ENCODE results near the gene CERCAM. TPM values are rescaled to one million over a fixed set of nuclear protein-coding genes. Genes with fewer than 3 reads are reported as not detected.

CERCAM gene
- total and polyA plus RNA-seq, 2 experiments from 2014 or later = 49.2 to 117 TPM

DNA sequence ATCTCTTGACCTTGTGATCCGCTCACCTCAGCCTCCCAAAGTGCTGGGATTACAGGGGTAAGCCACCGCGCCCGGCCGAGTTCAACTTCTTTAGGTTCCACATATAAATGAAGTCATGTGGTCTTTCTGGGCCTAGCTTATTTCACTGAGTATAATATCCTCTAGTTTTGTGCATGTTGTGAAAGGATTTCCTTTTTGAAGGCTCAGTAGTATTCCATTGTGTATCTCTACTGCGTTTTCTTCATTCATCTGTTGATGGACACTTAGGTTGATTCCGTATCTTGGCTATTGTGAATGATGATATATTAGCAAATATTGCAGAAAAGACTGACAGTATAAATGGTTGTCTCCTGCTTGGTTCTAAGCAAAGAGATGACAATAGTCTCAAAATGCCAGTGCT lies 55.2 kb downstream of the CERCAM start:
- Histone ChIP-seq H3K4me2 (no peak overlapping the region), H3K4me1 (ENCODE audit: insufficient read depth) (no peaks in the 10 kb centered on the region), H3K4me3 (no peak overlapping the region), H4K20me1 (ENCODE audit: insufficient read depth, poor library complexity, severe bottlenecking) (no peaks in the 10 kb centered on the region), H3K27ac (no peak overlapping the region), H3K36me3 (replicated peaks; ENCODE audit: insufficient read depth, low read depth) (no peaks in the 10 kb centered on the region), H3K9me3 (ENCODE audit: low read depth) (no peaks in the 10 kb centered on the region), H3K27me3 (no peaks in the 10 kb centered on the region), H3K79me2 (no peaks in the 10 kb centered on the region), H2AFZ (no peak overlapping the region), H3K9me2 (replicated peaks; ENCODE audit: insufficient read depth) (no peaks in the 10 kb centered on the region)
- no peak for TF ChIP-seq EZH2 (IDR thresholded peaks at IDR 0.05; ENCODE audit: borderline replicate concordance)
- TF ChIP-seq EZH2phosphoT487 (IDR thresholded peaks at IDR 0.05; ENCODE audit: low read depth, severe bottlenecking, unreplicated experiment) = no peak
- no peak for TF ChIP-seq CTCF (IDR thresholded peaks at IDR 0.05; ENCODE audit: poor library complexity)
- no peak for DNase-seq (ENCODE audit: low spot score)
- 97% methylated on average over 7 of the region's 7 CpGs for WGBS (ENCODE audit: low lambda C conversion rate, missing lambda C conversion rate)

DNA sequence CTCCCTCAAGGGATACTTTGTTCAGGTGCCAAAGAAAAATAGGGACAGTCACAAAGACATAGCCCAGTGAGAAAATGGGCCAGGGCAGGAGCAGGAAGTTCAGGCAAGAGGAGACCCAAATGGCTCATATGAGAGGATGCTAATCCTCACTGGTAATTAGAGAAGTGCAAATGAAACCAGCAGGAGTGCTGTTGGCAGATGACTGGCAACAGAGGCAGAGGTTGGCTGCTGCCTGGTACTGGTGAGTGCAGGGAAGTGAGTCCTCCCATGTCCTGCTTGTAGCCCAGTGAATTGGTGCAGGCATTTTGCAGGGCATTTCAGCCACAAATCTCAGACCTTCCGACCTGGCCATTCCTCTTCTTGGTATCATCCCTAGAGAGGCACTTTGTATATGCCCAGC lies 58.6 kb downstream of the CERCAM start:
- Histone ChIP-seq H3K4me3 (no peak overlapping the region), H3K27me3 (no peaks in the 10 kb centered on the region), H3K79me2 (no peaks in the 10 kb centered on the region), H3K4me1 (ENCODE audit: insufficient read depth) (no peaks in the 10 kb centered on the region), H4K20me1 (ENCODE audit: insufficient read depth, poor library complexity, severe bottlenecking) (no peaks in the 10 kb centered on the region), H3K4me2 (no peak overlapping the region), H3K27ac (no peak overlapping the region), H2AFZ (no peak overlapping the region), H3K9me3 (ENCODE audit: low read depth) (no peaks in the 10 kb centered on the region), H3K36me3 (replicated peaks; ENCODE audit: insufficient read depth, low read depth) (no peaks in the 10 kb centered on the region), H3K9me2 (replicated peaks; ENCODE audit: insufficient read depth) (no peaks in the 10 kb centered on the region)
- no peak for DNase-seq (ENCODE audit: low spot score)
- WGBS (ENCODE audit: low lambda C conversion rate, missing lambda C conversion rate) = 100% methylated on average over 1 of the region's 1 CpG
- no peak for TF ChIP-seq EZH2 (IDR thresholded peaks at IDR 0.05; ENCODE audit: borderline replicate concordance)
- TF ChIP-seq CTCF (IDR thresholded peaks at IDR 0.05; ENCODE audit: poor library complexity) = no peak
- no peak for TF ChIP-seq EZH2phosphoT487 (IDR thresholded peaks at IDR 0.05; ENCODE audit: low read depth, severe bottlenecking, unreplicated experiment)

DNA sequence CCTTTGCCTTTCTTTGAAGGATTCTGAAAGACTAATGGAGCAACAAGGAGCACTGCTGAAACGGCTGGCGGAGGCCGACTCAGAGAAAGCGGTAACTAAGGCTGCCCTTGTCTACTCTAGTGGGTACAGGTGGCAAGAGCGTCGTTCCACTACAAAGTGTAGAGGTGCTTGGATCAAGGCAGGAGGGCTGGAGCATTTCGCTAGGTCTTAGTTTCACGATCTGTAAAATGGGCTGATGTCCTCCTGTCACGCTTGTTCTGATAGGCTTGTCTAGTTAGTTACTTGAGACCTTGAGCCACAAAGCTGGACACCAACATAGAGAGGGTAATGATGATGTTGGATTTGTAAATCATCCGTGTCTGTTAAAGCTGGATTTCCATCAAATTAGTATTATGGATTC lies 60.9 kb downstream of the CERCAM start:
- TF ChIP-seq EZH2phosphoT487 (IDR thresholded peaks at IDR 0.05; ENCODE audit: low read depth, severe bottlenecking, unreplicated experiment) (no peak), CTCF (IDR thresholded peaks at IDR 0.05; ENCODE audit: poor library complexity) (no peak), EZH2 (IDR thresholded peaks at IDR 0.05; ENCODE audit: borderline replicate concordance) (no peak)
- no peaks in the 10 kb centered on the region for H3K9me3 ChIP-seq (ENCODE audit: low read depth)
- no peaks in the 10 kb centered on the region for H3K27me3 ChIP-seq
- no peak overlapping the region for H3K4me3 ChIP-seq
- no peaks in the 10 kb centered on the region for H3K79me2 ChIP-seq
- WGBS (ENCODE audit: low lambda C conversion rate, missing lambda C conversion rate) = 98% methylated on average over 10 of the region's 10 CpGs
- H4K20me1 ChIP-seq (ENCODE audit: insufficient read depth, poor library complexity, severe bottlenecking) = no peaks in the 10 kb centered on the region
- no peaks in the 10 kb centered on the region for H3K9me2 ChIP-seq (replicated peaks; ENCODE audit: insufficient read depth)
- H3K4me2 ChIP-seq = no peak overlapping the region
- no peak overlapping the region for H2AFZ ChIP-seq
- no peaks in the 10 kb centered on the region for H3K4me1 ChIP-seq (ENCODE audit: insufficient read depth)
- no peak for DNase-seq (ENCODE audit: low spot score)
- H3K27ac ChIP-seq = no peak overlapping the region
- H3K36me3 ChIP-seq (replicated peaks; ENCODE audit: insufficient read depth, low read depth) = no peaks in the 10 kb centered on the region

DNA sequence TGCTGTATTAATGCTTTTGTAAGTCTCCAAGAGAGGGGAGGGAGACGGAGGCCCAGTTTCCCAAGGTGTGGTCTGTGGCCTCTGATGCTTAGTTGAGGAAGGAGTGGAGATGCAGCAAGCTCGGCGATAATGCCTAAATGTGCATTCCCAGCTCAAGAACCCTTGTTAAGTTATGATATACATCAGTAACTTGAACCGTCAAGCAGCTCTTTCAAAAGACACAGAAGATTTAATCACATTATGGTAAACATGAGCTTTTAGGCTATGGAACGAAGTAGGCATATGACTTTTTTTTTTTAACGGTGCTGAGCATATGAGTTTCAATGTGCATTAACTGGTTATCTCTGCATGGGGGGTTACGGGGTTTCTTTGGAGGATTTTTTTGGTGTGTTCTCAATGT lies 61.5 kb downstream of the CERCAM start:
- H3K36me3 ChIP-seq (replicated peaks; ENCODE audit: insufficient read depth, low read depth) = no peaks in the 10 kb centered on the region
- no peak overlapping the region for H3K27ac ChIP-seq
- DNase-seq (ENCODE audit: low spot score) = no peak

More for the DNA sequence above, 61.5 kb downstream of the CERCAM start:
- Histone ChIP-seq H3K27me3 (no peaks in the 10 kb centered on the region), H3K9me3 (ENCODE audit: low read depth) (no peaks in the 10 kb centered on the region), H3K79me2 (no peaks in the 10 kb centered on the region), H2AFZ (no peak overlapping the region), H4K20me1 (ENCODE audit: insufficient read depth, poor library complexity, severe bottlenecking) (no peaks in the 10 kb centered on the region), H3K9me2 (replicated peaks; ENCODE audit: insufficient read depth) (no peaks in the 10 kb centered on the region), H3K4me1 (ENCODE audit: insufficient read depth) (no peaks in the 10 kb centered on the region), H3K4me3 (no peak overlapping the region), H3K4me2 (no peak overlapping the region)
- no peak for TF ChIP-seq EZH2phosphoT487 (IDR thresholded peaks at IDR 0.05; ENCODE audit: low read depth, severe bottlenecking, unreplicated experiment)
- no peak for TF ChIP-seq EZH2 (IDR thresholded peaks at IDR 0.05; ENCODE audit: borderline replicate concordance)
- TF ChIP-seq CTCF (IDR thresholded peaks at IDR 0.05; ENCODE audit: poor library complexity) = no peak
- 94% methylated on average over 7 of the region's 7 CpGs for WGBS (ENCODE audit: low lambda C conversion rate, missing lambda C conversion rate)
